Ascending aorta (tissue), 2 donors: ENCODE data around the gene TMEM132C. TPM values are rescaled to one million over a fixed set of nuclear protein-coding genes. Genes with fewer than 3 reads are reported as not detected.

Source experiments
- DNase-seq, 2 donors: peaks; one replicate each; pipeline ENCODE4 v3.0.0-alpha.2; 2019; ENCODE audit warnings: low spot score in 2 of 2
- H3K27ac ChIP-seq, 2 donors: fragments of 200-600 bp; sonication (generic); one replicate each; pipeline ENCODE4 v1.5.1; 2016 to 2017; ENCODE audit warnings: mild to moderate bottlenecking in 1 of 2
- H3K27me3 ChIP-seq: fragments of 200-600 bp; sonication (generic); one replicate; pipeline ENCODE4 v1.5.1; 2017
- H3K36me3 ChIP-seq, 2 donors: fragments of 200-600 bp; sonication (generic); one replicate each; pipeline ENCODE4 v1.5.1; 2016
- H3K4me1 ChIP-seq, 2 donors: fragments of 200-600 bp; sonication (generic); one replicate each; pipeline ENCODE4 v1.5.1; 2016 to 2017; ENCODE audit warnings: mild to moderate bottlenecking in 1 of 2
- H3K4me3 ChIP-seq, 2 donors: fragments of 200-600 bp; sonication (generic); one replicate each; pipeline ENCODE4 v1.5.1; 2016 to 2017; ENCODE audit warnings: mild to moderate bottlenecking in 1 of 2
- H3K9me3 ChIP-seq, 2 donors: fragments of 200-600 bp; sonication (generic); one replicate each; pipeline ENCODE4 v1.5.1; 2016
- CTCF ChIP-seq, 3 experiments: fragments of 200-600 bp in 2 of 3; fragments of 450-650 bp in 1 of 3; sonication (generic) in 2 of 3; IDR thresholded peaks; one replicate each; pipeline ENCODE4 v1.5.1; 2016 to 2019; ENCODE audit warnings: antibody characterized with exemption in 3 of 3, mild to moderate bottlenecking in 1 of 3, moderate library complexity in 1 of 3
- intact Hi-C: fragments of 100-400 bp; cut with DNase I; formaldehyde crosslinking; loops from one replicate; pipeline ENCODE4 v1.15.1; 2023
- total RNA-seq: library from RNA; depleted of rRNA; stranded (reverse); fragments of >200 nt; gene quantifications from one replicate; pipeline ENCODE4 v1.1.0, GENCODE V29; 2016

TMEM132C gene
- total RNA-seq, 1 donor from 2014 or later: 0.96 TPM

DNA sequence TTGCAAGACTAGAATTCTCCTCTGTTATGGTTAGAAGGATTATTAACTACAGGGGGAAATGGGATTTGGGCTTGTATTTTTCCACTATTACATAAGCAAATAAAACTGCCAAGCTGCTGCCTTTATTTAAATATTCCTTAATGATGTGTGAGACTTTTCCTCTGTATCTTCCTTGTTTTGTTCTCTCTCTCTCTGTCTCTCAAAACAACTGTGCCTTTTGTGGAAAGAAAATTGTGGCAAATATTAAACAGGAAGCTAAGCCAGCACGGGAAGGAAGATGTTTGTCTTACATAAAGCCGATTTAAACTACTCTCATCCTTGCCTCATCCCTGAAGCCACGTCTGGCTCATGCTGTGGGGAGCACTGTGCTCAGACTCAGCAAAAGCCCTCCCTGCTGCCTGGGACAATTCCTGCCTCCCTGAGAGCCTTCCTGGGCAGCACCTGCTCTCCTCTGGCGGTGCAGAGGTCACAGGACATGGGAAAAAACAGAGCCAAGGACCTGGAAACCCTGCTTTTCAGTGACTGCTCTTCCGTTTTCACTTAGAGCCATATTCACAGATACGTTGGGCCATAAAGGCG is 319.6 kb downstream of the TMEM132C start:
- Histone ChIP-seq H3K4me3 (no peak overlapping the region), H3K4me1 (no peaks in the 10 kb centered on the region), H3K27ac (no peak overlapping the region), H3K36me3 (no peaks in the 10 kb centered on the region), H3K9me3 (no peaks in the 10 kb centered on the region), H3K27me3 (no peaks in the 10 kb centered on the region)
- DNase-seq: no peak
- intact Hi-C loops: no loop called here
- no peak for TF ChIP-seq CTCF (IDR thresholded peaks at IDR 0.05)

- Histone ChIP-seq H3K36me3 (no peaks in the 10 kb centered on the region), H3K4me1 (no peaks in the 10 kb centered on the region), H3K9me3 (no peaks in the 10 kb centered on the region), H3K27ac (no peak overlapping the region), H3K4me3 (no peak overlapping the region), H3K27me3 (no peaks in the 10 kb centered on the region)
- no peak for DNase-seq
- no peak for TF ChIP-seq CTCF (IDR thresholded peaks at IDR 0.05)
- intact Hi-C loops: no loop called here
Observed at GRCh38 chr12:128587918-128588317, 320.9 kb downstream of the TMEM132C start.

- no peak for TF ChIP-seq CTCF (IDR thresholded peaks at IDR 0.05)
- no peak overlapping the region for H3K4me3 ChIP-seq
- DNase-seq: no peak
- intact Hi-C loops: loop anchor here (5.0 kb wide), 1 partner anchor 1355 kb away; no protein-coding TSS in a partner anchor
- no peak overlapping the region for H3K27ac ChIP-seq
- H3K27me3 ChIP-seq: no peaks in the 10 kb centered on the region
- H3K36me3 ChIP-seq: no peaks in the 10 kb centered on the region
- no peaks in the 10 kb centered on the region for H3K4me1 ChIP-seq
- H3K9me3 ChIP-seq: no peaks in the 10 kb centered on the region
Observed at GRCh38 chr12:128592220-128592744, 325.3 kb downstream of the TMEM132C start.

DNA sequence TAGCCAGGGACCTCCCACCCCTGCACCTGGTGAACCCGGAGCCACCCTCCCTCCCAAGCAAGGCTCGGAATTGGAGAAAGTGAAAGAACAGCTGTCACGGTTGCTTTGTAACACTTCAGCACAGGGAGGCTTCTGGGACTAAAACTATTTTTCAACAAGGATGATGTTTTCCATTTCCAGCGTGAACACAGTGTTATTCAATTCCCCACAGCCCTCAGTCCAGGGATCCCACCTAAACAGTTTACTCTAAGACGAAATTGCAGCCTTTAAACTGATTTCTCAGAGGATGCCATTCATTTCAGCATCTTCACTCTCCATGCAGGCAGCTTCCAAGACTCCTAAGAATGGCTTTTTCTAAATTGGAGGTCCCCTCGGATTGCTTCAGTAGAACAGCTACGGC is 327.6 kb downstream of the TMEM132C start:
- no peaks in the 10 kb centered on the region for H3K27me3 ChIP-seq
- H3K4me1 ChIP-seq: no peaks in the 10 kb centered on the region
- H3K9me3 ChIP-seq: no peaks in the 10 kb centered on the region
- H3K4me3 ChIP-seq: no peak overlapping the region
- H3K36me3 ChIP-seq: no peaks in the 10 kb centered on the region
- H3K27ac ChIP-seq: no peak overlapping the region
- intact Hi-C loops: loop anchor here (5.0 kb wide), 1 partner anchor 1353 kb away; no protein-coding TSS in a partner anchor
- no peak for DNase-seq
- TF ChIP-seq CTCF (IDR thresholded peaks at IDR 0.05): no peak

DNA sequence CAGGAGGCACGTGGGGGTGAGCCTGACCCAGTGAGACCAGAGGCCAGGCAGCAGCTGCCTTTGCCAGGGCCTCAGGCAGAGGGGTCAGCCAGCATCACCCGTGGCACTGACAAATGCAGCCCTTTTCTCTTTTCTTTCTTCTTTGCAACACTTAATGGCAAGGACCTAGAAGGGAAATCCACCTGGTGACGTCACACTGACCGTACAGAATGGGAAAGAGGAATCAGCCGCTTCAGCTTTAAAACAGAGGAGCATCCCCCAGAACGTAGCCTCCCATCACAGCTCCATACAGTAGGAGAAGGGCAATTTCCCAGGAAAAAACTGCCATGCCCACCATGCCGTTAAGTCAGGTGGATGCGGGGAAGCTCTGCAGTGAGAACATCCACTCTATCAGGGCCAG is 328.6 kb downstream of the TMEM132C start:
- intact Hi-C loops: no loop called here
- no peak overlapping the region for H3K27ac ChIP-seq
- TF ChIP-seq CTCF (IDR thresholded peaks at IDR 0.05): no peak
- H3K27me3 ChIP-seq: no peaks in the 10 kb centered on the region
- no peaks in the 10 kb centered on the region for H3K36me3 ChIP-seq
- H3K4me3 ChIP-seq: no peak overlapping the region
- H3K9me3 ChIP-seq: no peaks in the 10 kb centered on the region
- H3K4me1 ChIP-seq: no peaks in the 10 kb centered on the region
- DNase-seq: no peak
